GM21737 (cell line): ENCODE measurements around the gene ANKRD10.
A peak's percentile ranks its signal among the peaks of the same experiment; 100 is the strongest.
"Not testable (repeated sequence)": the region's sequence is repeated elsewhere in the genome, so short reads cannot be mapped to it uniquely, and the experiment has no call there.

ENCODE experiments used
- ATAC-seq: cut with Tn5 transposase; IDR thresholded peaks from one replicate; pipeline ENCODE4 v1.9.1; 2021; ENCODE audit warnings: mild to moderate bottlenecking, moderate library complexity; ENCODE audit not compliant: unreplicated experiment

Gene ANKRD10

DNA sequence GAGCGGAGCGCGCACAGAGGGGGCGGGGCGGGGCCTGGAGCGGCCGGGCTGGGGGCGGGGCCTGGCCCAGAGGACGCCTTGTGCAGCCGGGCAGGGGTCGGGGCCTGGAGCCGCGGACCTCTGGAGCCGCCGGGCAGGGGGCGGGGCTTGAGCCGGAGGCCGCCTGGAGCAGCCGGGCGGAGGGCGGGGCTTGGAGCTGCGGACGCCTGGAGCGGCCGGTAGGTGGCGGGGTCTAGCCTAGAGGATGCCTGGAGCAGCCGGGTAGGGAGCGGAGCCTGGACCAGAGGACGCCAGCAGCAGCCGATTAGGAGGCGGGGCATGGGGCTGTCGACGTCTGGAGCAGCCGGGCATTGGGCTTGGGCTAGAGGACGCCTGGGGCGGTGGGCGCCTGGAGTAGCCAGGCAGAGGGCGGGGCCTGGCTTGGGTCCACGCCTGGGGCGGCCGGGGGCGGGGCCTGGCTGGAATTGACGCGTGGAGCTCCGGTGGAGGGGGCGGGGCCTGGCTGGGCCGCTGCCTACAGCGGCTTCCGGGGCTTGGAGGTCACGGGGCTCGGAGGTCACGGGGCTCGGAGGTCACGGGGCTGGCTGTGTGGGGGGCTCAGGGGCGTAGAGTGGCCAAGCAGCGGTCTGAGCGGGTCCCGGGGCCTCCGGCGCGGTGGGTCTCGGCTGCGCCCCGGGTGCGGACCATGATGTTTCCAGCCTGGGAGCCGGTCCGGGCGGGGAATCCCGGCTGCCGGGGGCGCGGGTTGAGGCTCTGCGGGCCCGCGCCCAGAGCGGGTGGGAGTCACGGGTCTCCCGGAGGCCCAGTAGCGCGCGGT, at the start of gene ANKRD10:
ANKRD10 (minus strand) TSS at position 13 of the 817 bp plus-strand sequence. CDS start 135 bp downstream, outside the sequence.
- peak; percentile 76 for ATAC-seq

- peak; percentile 7 for ATAC-seq
Measured at GRCh38 chr13:110964229-110965037, 49.6 kb upstream of the ANKRD10 start.

DNA sequence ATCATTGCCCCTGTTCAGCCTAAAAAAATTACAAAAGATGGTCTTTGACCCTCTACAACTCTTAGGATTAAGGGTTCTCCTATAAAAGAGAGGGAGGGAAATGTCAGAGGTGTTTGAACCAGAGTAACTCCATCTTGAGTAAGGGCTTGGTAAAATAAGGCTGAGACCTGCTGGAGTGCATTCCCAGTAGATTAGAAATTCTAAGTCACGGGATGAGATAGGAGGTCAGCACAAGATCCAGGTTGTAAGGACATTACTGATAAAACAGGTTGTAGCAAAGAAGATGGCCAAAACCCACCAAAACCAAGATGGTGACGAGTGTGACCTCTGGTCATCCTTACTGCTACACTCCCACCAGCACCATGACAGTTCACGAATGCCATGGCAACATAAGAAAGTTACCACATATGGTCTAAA, 48.7 kb upstream of the ANKRD10 start:
- ATAC-seq = no peak

DNA sequence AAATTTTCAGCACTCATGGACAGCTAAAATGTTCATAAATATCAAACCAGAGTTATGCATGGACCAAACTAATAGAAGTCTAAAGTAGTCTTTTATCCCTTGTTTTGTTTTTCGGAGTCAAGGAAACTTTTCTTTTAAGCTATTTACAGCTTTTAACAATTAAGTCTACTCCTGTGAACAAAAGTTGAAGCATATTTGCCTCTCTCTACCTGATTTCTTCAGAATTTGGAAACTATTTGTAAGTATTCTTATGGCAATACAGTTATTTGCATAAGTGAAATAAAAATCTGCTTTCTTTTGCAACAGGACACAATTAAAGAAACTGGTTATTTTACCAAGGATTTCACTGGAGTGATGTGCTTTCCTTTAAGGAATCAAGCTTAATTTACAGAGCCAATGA, 47.1 kb upstream of the ANKRD10 start:
- no peak for ATAC-seq

- ATAC-seq = no peak
Measured at GRCh38 chr13:110960204-110960603, 45.3 kb upstream of the ANKRD10 start.

- no peak for ATAC-seq
Measured at GRCh38 chr13:110957931-110958330, 43.1 kb upstream of the ANKRD10 start.

GRCh38 chr13:110957181-110957884, 42.5 kb upstream of the ANKRD10 start:
- no peak for ATAC-seq

GRCh38 chr13:110956216-110956615, 41.3 kb upstream of the ANKRD10 start:
- ATAC-seq = not testable (repeated sequence)

DNA sequence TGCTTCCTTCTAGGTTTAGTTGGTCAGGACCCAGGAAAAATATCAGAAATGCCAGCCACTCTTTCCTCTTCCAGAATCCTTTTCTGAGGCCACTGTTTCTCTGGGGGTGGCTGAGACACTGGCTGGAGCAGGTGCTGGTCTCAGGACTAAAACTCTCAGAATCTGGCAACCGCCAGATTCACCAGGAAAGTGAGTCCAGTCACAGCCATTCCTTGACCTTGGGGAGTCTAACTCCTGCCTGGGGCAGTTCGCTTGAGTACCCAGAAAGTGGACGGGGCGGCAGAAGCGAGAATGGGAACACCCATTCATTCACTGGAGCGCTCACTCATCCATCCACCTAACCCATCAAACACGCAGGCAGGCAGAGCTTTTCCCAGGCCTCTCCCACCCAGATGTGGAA, 40.7 kb upstream of the ANKRD10 start:
- not testable (repeated sequence) for ATAC-seq

DNA sequence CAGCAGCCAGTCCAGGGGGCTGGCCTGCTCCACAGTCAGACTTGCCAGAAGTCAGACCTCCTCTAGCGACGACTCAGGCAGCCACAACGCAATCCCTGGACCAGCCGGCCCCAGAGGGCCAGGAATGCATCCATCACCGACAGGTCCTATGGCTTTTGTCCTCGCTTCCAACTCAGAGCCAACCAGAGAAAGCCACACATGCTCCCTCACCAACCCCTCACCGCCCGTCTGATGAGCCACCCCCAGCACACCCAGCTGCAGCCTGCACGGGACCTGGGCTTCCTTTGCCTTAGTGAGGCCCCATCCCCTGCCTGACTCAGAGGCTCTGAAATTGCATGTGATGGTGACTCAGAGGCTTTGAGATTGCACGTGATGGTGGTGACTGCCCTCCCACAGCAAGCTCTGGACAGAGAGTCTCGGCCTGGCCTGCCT, 40.2 kb upstream of the ANKRD10 start:
- ATAC-seq = not testable (repeated sequence)

DNA sequence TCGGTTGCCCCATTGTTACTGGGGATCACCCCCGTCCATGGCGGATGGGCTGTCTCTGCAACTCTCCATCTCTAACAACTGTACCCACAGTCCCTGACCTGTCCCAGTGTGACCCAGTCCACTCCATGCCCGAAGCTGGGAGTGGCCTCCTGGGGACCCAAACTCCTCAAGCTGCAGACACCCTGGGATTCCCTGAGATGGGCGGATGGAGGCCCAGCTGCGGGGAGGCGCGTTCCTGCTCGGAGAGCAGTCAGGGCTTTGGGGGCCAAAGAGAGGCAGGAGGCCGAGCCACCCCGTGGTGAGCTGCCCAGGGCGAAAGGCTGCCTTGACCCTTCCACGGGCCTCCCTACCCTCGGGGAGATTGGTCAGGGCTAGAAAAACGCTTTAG, 39.7 kb upstream of the ANKRD10 start:
- ATAC-seq = not testable (repeated sequence)

GRCh38 chr13:110953833-110954532, 39.1 kb upstream of the ANKRD10 start:
- no peak for ATAC-seq

DNA sequence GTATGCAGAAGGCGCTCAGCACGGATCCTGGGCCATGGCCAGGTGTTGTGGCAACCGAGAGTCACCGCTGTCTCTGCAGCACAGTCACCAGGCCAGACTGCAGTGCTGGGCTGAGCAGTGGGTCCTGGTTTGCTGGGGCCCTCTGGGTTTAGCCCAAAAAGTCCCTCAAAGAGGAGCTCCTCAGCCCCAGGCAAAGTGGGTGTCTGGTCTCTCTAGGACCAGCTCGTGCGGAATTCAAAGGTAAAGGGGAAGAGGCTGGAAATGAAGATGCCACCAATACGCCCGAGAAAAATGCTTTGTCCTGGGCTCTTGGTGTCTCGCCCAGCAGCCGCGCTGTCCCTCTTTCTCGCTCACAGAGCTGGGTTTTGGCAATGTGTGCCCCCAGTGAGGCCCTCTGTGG, 38.5 kb upstream of the ANKRD10 start:
- no peak for ATAC-seq

DNA sequence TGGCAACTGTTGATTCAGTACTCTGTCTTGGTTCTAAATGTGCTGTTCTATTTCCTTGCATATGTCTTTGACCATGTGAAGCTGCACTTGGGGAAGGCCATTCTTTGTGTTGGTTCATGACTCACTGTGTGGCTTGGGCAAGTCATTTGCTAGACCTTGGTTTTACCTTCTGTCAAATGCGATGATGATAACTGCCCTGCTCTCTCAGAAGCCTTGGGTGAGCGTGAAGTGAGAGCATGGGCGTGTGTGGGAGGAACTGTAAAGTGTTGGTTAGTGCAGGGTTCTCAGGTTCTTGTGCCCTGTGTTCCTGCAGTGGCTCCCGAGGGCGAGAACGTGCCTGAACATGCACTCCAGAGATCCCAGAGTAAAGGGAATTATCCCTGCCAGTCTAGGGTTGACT, 37.3 kb upstream of the ANKRD10 start:
- not testable (repeated sequence) for ATAC-seq

DNA sequence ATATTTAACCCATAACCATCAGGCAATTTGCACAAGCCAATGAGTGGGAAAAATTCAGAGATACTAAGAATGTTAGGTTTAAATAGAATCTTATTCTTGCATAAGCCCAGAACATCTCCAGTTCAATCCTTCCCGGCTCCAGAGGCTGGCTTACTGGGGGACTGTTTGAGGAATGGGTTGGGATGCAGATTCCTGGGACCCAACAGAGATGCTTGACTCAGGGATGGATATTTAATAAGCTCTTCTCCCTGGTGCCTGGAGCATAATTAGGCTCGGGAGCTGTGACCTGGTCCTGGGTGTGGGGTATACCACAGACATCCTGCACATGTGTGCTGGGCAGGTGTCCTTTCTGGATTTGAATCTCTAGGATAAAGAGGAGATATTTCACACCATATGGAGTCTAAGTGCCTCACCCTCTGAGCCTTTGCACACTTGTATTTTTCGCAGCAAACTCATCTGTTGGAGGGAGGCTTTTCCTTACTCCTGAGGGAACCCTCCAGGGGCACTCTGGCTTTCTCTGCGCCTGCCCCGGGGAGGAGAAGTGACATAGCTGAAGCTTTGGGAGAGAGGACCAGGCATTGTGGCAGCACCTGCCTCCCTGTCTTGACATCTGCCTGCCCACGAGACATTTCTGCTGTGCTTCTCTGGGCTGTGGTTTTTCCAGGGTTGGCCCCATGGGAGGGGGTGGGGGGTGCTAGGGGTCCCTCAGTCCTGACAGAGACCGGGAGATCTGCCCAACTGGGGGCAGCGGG, 36.1 kb upstream of the ANKRD10 start:
- ATAC-seq = no peak

GRCh38 chr13:110950356-110950755, 35.5 kb upstream of the ANKRD10 start:
- ATAC-seq = no peak

DNA sequence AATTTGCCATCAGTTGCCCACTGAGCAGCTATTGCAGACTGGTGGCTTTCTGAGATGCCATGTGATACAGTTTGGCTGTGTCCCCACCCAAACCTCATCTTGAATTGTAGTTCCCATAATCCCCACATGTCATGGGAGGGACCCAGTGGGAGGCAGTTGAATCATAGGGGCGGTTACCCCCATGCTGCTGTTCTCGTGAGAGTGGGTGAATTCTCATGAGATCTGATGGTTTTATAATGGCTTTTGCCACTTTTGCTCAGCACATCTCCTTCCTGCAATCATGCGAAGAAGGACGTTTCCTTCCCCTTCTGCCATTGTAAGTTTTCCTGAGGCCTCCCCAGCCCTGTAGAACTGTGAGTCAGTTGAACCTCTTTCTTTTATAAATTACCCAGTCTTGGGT, 34.8 kb upstream of the ANKRD10 start:
- ATAC-seq = no peak

DNA sequence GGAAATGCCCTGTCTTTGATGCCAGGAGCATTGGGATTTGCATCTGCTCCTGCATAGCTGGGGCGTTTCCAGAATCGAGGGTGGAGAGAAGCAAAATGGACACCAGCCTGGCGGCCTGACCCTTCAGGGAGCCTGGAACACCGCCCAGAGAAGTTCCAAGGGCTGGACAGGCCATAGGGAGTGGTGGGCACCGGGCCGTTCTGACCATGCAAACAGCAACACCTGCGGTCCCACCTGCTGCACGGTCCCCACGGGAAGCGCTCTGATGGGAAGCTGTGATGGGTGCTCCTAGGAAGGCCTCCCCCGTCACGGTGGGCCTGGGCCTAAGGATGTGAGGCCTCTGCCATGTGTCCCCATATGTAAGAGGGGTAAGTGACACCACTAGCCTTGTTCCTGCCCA, 34.2 kb upstream of the ANKRD10 start:
- ATAC-seq = no peak

DNA sequence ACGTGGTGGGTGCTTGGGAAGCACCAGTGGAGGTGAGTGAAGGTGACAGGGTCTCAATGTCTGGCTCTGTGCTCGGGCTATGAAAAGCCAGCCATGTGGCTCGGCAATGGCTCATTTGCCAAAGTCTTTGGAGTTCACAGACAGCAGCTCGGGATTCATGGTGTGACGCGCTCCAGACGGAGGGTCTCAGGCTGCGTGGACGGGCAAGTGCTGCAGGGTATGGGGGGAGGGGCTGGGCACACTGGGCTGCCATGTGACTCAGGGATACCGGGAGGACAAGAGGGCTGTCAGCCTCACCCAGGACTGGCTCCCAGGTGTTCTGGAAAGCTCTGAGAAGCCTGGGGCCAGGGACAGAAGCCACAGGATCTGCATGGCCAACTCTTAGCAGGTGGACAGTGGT, 32.5 kb upstream of the ANKRD10 start:
- ATAC-seq = not testable (repeated sequence)
